HG03378 (cell line): ENCODE results near the gene SLC5A4.
"Not testable (repeated sequence)": the region's sequence is repeated elsewhere in the genome, so short reads cannot be mapped to it uniquely, and the experiment has no call there.

Source experiments
- ATAC-seq: cut with Tn5 transposase; IDR thresholded peaks from one replicate; pipeline ENCODE4 v1.9.1; 2021; ENCODE audit warnings: mild to moderate bottlenecking, moderate library complexity; ENCODE audit not compliant: unreplicated experiment

Gene SLC5A4

DNA sequence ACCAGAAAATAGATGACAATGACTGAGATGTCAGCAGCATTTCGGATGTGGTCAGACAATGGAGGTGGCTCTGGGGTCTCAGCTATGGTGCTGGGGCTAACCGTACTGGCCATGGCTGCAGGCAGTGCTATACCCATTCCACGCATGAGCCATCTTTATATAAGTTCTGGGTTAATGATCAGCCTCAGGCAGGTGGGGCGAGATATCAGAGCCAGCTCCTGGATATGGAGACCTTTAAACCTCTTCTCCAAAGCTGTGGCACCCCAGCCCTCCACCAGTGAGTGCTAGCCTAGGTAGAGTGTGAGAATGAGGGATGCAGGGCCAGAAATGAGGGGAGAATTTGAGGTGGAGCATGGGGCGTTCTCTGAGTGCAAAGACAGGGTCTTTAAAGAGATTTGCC, at the start of gene SLC5A4:
TSS of gene SLC5A4 (minus strand) at position 131 of the 400 bp plus-strand sequence. CDS start at position 113, 18 bp downstream.
- ATAC-seq, result no peak

DNA sequence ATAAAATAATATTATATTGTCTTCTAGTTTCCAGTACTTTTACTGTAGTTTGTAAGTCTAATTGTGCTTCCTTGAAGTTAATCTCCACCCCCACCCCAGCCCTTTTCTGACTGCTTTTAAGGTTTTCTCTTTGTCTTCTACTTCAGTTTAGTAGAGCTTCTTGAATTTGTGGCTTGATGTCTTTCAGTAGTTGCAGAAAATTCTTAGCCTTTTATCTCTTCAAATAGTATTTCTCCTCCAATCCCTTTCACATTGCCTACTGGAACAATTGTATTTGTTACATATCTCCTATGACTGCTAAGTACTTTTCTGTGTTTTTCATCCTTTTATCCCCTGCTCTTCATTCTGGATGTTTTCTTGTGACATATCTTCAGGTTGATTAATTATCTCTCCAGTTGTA, 38.8 kb upstream of the SLC5A4 start:
- not testable (repeated sequence) for ATAC-seq

DNA sequence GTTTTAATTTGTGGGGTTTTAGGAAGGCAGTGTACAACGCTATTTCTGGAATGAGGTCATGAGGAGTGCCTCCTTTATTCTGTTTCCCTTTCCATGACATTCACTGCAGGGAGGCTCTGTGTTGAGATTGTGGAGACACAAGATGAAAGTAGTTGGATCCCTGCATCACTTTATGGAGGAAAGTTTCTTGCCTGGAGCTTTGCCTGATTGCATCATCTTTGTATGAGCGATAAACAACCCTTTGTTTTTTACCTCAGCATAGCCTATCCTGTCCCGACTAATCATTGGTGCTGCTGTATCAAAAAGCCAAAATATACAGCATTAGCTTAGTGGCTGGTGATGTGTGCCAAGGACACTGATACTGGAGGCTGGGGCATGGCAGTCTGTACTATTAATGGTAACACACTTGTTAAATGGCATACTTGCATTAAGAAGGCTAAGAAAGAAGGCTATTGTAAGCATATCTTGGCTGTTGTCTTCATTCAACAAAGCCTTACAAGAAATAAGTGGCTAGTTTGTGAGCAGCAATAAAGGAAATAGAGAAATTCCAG, 31.2 kb upstream of the SLC5A4 start:
- ATAC-seq, result no peak

DNA sequence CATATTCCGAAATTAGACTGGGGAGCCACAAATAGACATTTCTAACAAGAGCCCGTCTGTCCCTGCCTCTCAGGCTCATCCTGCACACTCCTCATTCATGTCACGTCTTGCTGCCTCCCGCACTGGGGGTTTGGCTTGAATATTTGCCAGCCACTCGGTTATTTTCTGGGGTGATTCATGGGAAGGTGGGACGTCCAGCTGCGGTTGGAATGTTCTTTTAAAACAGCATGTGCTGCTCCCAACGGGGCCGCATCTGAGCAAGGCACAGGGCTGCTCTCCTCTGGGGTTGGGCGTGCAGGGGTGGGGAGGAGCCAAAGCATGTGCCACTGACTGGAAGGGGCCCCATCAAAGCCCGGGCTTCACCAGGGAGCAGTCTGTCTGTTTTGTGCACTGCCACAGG, 25.9 kb upstream of the SLC5A4 start:
- ATAC-seq, result no peak

DNA sequence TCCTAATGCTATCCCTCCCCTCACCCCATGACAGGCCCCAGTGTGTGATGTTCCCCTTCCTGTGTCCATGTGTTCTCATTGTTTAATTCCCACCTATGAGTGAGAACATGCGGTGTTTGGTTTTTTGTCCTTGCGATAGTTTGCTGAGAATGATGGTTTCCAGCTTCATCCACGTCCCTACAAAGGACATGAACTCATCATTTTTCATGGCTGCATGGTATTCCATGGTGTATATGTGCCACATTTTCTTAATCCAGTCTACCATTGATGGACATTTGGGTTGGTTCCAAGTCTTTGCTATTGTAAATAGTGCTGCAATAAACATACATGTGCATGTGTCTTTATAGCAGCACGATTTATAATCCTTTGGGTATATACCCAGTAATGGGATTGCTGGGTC, 20.2 kb upstream of the SLC5A4 start:
- ATAC-seq, result not testable (repeated sequence)

DNA sequence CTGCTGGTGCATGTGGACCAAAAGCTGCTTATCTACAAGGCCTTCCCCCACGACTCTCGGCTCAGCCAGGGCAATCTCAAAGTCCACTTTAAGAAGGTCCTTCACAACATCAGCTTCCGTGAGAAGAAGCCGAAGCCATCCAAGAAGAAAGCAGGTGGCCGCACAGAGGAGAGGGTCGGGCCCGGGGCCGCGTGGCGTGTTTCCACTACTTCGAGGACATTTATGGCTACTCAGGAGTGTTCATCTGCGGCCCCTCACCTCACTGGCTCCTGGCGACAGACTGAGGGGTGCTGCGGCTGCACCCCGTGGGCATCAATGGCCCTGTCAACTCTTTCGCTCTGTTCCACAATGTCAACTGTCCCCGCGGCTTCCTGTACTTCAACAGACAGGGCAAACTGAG, 16.2 kb upstream of the SLC5A4 start:
- ATAC-seq, result no peak

DNA sequence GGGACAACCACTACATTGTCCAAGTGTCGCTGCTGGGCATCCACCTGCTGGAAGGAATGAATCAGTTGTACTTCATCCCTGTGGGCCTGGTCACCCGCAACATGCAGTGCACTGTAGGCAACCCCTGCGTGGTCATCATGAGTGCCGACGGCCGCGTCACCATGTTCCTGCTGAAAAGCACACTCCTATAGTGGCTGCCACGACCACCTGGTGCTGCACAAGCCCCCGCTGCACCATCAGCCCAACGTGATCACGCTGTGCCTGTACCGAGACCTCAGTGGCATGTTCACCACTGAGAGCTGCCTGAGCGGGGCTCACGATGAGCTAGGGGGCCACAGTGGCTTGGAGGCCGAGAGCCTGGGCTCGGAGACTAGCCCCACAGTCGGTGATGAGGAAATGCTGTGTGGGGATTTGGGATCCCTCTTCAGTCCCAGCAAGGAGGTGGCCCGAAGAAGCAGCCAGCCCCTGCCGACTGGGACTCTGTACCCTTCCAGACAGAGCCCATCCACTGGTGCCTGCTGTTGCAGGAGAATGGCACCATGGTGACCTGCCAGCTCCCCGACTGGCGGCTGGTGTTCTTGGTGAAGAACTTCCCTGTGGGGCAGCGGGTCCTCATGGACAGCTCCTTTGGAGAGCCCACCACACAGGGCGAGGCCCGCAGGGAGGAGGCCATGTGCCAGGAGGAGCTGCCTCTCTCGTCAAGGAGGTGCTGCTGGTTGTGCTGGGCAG, 15.7 kb upstream of the SLC5A4 start:
- ATAC-seq, result no peak

DNA sequence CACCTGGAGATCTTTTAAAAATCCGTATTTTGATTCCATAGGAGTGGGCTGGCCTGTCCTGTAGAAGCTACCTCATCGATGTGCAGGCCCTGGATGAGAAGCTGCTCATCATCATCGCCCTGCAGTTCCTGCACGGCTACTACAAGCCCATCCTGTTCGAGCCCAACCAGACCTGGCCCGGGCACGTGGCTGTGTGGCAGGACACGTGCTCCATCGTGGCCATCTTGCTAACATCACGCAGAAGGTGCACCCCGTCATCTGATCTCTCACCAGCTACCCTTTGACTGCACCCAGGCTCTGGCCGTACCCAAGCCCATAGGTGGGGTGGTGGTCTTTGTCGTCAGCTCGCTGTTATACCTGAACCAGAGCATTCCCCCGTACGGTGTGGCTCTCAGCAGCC, 14.2 kb upstream of the SLC5A4 start:
- ATAC-seq, result no peak

DNA sequence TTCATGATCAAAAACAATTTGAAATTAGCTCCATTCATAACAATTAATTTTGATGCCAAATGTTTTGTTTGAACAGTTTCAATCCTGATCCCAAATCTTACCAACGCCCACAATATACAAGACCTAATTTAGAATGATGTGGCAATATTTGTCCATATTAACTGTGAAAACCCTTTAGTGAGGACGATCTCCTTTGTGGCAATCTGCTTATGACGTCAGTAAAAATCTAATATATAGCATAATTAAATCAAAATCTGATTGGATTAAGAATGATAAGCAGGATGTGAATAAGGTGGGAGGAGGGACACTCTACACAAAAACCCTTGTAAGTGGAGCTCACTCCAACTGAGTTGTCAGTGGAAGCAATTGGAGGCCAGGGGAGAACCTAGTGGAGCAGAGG, 11.9 kb upstream of the SLC5A4 start:
- no peak for ATAC-seq

DNA sequence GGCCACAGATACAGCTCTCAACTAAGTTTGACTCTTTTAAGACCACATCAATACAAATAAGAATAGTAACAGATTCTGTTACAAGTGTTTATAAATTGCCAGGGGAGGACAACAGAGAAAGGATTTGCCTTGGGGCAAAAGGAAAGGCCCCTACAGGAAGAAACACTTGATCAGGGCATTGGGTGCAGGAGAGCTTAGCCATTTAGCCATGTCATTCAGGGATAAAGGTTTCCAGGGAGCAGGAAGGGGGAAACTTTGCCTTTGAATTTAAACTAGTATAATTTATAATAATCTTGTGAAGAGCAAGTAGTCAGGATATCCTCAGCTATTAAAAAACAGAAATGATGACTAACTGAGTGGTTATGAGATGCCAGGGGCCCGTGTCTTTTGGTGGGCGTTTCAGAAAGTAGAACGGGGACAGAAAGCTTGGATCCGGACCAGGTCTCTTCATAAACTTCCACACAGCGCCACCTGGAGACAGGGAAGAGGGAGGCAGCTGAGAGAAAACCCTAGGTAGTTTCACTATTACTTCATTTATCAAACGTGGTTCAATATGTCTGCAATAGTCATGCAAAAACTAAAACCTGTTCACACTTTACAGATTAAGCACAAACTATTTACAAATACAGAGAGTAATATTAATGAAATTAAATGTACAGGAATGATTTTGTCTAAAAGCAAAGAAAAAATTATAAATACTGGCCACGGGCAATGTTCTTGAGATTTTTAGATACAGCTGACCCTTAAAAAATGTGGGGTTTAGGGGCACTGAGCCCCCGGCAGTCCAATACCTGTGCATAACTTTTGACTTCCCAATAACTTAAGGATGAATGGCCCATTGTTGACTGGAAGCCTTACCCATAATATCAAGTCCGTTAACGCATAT, 11.0 kb upstream of the SLC5A4 start:
- ATAC-seq, result no peak

DNA sequence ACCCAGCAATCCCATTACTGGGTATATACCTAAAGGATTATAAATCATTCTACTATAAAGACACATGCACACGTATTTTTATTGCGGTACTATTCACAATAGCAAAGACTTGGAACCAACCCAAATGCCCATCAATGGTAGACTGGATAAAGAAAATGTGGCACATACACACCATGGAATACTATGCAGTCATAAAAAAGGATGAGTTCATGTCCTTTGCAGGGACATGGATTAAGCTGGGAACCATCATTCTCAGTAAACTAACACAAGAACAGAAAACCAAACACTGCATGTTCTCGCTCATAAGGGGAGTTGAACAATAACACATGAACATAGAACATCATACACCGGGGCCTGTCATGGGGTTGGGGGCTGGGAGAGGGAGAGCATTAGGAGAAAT, 8.5 kb upstream of the SLC5A4 start:
- not testable (repeated sequence) for ATAC-seq

DNA sequence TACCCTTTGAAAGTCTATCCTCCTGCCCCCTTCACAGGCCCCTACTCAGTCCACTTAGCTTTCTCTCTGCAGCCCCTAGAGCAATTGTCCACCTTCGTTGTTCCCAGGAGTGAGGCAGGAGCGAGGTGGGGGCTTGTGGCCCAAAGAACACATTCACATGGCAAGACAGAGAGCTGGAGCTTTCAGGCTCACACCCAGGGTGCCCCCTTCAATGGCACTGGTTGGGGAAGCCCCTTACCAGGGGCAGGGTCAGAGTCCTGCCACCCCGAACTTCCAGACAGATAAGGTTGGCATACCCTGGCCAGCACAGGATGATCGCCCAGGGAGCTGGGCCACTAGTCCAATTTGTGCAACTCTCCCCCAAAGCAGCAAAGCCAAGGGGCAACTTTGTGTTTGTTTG, 6.2 kb upstream of the SLC5A4 start:
- ATAC-seq, result no peak

DNA sequence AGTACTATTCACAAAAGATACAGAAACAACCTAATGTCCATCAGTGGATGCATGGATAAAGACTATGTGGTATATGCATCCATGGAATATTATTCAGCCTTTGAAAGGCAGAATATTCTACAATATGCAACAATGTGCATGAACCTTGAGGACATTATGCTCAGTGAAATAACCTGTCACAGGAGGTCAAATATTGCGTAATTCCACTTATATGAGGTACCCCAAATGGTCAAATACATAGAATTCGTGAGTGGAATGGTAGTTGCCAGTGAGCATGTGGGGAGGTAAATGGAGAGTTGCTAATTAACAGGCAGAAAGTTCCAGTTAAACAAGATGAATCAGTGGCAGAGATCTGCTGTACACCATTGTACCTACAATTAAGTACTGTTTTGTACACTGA, 3.6 kb upstream of the SLC5A4 start:
- ATAC-seq, result no peak

DNA sequence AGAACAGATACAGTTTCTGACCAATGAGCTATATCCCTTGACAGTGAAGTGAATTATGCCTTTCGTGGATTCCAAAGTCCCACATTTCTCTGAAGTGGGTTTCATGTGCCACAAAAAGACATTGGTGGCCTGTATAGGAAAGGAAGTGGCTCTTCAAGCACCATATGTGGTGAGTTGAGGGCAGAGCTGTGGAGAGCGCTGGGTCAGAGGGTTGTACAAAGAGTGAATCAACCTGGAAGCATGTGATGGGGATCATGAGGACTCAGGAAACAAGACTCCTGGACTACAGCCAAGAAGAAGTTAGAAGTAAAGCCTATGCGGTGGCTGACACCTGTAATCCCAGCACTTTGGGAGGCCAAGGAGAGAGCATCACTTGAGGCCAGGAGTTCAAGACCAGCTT, 579 bp upstream of the SLC5A4 start:
- no peak for ATAC-seq

DNA sequence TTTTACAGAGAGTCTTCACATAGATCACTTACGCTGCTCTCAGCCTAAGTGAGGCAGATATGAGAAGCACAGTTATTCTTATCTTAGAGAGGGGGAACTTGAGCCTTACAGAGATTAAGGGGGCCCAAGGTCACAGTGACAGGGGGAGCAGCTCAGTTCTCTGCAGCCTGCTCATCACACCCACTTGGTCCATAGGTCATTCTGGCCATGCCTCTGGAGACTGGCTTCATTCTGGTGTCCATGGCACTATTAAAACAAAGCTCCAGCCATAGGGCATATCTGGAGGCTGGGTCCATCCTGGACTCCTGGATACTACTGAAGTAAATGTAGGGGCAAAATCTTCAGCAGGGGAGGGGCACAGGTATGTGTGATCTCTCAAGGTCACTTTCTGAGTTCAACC, 5.9 kb downstream of the SLC5A4 start:
- no peak for ATAC-seq

DNA sequence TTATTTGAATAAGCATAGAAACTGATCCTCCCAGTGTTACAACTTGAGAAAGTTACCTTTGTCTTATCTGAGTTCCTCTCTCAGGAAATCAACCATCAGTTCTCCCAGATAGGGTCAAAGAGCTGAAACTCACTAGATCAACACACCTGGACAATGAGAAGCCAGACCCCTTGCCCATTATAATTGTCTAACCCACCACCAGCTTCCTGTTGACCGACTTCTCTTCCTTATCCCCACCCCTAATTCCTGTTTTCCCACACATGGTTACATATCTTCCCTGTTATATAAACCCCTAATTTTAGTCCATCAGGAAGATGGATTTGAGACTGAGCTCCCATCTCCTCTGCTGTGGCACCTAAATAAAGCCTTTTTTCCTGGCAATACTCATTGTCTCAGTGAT, 6.9 kb downstream of the SLC5A4 start:
- no peak for ATAC-seq

DNA sequence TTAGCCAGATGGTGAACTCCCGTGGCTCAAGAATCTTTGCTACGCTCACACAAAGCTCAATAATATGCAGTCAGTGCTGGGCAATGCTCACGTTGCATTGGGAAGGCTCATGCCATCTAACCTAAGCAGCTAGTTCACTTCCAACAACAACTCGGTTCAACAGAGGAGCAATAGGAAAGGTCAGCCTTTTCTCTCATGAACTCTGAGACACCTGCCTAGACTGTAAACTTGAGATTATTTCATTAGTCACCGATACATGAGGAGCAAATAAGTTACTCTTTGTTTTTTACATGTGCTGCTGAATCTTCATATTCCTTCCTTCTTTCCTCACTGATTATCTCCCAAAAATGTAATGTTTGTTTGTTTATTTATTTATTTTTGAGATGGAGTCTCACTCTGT, 9.0 kb downstream of the SLC5A4 start:
- no peak for ATAC-seq

DNA sequence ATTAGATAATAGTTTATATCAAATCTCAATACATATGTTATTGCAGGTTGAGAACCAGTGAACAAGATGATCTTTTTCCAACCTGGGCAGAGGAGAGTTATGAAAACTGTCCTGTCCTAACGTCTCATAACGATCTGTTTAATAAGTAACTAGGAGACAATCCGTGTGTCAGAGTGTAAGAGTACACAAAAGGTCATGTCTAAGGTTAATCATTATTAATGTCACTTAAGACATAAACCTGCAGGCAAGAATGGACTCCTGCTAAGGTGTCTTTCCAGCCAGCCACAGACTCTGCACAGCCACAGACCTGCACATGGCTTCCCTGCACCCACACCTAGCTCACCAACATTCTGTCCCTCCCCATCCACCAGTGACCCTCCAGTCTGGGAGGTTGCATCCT, 10.1 kb downstream of the SLC5A4 start:
- ATAC-seq, result no peak

DNA sequence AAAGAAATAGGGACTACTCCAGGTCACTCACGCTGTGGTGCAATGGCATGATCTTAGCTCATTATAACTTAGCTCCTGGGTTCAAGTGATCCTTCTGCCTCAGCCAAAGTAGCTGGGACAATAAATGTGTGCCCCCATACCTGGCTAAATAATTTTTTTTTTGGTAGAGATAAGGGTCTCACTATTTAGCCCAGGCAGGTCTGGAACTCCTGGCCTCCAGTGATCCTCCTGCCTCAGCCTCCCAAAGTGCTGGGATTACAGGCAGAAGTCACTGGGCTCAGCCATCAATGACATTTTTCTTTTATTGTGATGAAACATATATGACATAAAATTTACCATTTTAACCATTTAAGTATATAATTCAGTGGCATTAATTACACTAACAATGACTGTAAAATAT, 10.6 kb downstream of the SLC5A4 start:
- no peak for ATAC-seq

DNA sequence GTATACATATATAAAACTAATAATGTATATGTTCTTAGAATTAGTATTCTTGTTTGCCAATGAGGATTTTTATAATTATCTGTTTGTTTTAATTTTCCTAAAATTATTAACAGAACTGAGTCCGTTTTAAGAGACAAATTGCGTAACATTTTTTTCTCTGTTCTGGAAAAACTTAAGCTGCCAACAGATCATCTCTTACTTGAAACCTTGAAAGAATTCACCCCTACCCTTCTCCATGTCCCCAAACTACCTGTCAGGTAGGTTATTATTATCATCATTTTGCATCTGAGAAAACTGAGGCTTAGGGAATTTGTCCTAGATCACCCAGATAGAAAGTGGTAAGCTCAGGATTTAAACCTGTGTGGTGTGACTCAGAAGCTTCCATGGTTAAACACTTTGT, 14.7 kb downstream of the SLC5A4 start:
- no peak for ATAC-seq

DNA sequence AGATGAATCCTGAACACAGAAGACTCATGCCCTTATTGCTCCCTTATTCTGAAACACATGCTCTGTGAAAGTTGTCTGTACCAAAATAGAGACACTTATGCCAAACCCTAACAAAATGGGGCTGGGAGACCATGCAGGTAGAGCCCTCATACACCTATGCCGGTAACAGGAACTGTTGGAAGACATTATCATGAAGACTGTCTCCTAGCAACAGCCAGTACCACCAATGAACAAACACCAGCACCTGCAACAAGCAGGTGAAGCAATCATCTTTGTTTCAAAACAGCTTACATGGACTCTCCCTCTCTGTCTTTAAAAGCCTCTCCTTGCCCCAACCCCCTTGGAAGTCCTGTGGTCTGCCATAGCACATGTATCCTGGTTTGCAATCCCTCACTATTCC, 17.2 kb downstream of the SLC5A4 start:
- ATAC-seq, result no peak

DNA sequence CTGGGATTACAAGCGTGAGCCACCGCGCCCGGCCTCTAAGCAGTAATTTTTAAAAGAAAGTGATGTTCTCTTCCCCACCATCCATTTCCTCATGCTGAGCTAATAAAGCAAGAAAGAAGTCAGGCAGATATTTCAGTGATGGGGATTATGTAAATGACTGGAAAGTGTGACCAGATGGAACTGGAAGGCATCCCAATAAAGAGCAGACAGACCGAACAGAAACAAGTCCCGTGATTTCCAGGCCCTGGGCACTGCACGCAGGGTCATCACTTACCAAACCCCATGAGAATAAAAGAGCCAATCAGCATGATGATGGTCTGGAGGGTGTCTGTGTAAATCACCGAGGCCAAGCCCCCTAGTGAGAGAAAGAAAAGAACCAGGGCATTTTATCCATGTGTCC, 18.2 kb downstream of the SLC5A4 start:
- ATAC-seq, result no peak
